ENCODE data around the gene AADACL4. TPM values are rescaled to one million over a fixed set of nuclear protein-coding genes. Genes with fewer than 3 reads are reported as not detected.

AADACL4 gene
- total and polyA plus RNA-seq, 2 of the 8 experiments (the other 6 are each of a cell fraction or from before 2014, with no cell fraction given) = 0.08 TPM; not detected in 1

DNA sequence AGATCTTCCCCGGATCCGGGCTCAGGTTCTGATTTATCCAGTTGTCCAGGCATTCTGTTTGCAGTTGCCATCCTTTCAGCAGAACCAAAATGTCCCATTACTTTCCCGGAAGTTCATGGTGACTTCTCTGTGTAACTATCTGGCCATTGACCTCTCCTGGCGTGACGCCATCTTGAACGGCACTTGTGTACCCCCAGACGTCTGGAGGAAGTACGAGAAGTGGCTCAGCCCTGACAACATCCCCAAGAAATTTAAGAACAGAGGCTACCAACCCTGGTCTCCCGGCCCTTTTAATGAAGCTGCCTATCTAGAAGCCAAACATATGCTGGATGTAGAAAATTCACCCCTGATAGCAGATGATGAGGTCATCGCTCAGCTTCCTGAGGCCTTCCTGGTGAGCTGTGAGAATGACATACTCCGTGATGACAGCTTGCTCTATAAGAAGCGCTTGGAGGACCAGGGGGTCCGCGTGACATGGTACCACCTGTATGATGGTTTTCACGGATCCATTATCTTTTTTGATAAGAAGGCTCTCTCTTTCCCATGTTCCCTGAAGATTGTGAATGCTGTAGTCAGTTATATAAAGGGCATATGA is 22.4 kb downstream of the AADACL4 start:
- H3K56ac ChIP-seq (replicated peaks; ENCODE audit: insufficient read length, low read depth, low read length) = no peak overlapping the region
- no peak overlapping the region for H3K4me3 ChIP-seq (ENCODE audit: extremely low read depth in 1 of 4, insufficient read depth in 2 of 4, low read depth in 3 of 4, low read length in 4 of 4)
- H3K18ac ChIP-seq (ENCODE audit: extremely low read depth, low read length) = no peak overlapping the region
- WGBS, 2 experiments (ENCODE audit: extremely low coverage in 1 of 2, insufficient coverage in 1 of 2, insufficient read length in 1 of 2, insufficient replicate concordance in 2 of 2, low coverage in 1 of 2, low lambda C conversion rate in 2 of 2, missing lambda C conversion rate in 1 of 2) = 92% methylated on average over 13 of the region's 15 CpGs; no CpG with 5 or more reads in 1 of the 2 experiments
- H2BK20ac ChIP-seq (ENCODE audit: low read length) = no peak overlapping the region
- H3K79me1 ChIP-seq (ENCODE audit: low read depth, low read length) = no peaks in the 10 kb centered on the region
- no peak overlapping the region for H4K8ac ChIP-seq (ENCODE audit: extremely low read depth, insufficient read depth, low read length)
- H3K9me3 ChIP-seq (ENCODE audit: insufficient read depth in 2 of 2, low read depth in 1 of 2, low read length in 1 of 2) = peaks cover 9 to 14% of the 10 kb centered on the region in 2 experiments; a peak in 3 of 4 replicates
- no peaks in the 10 kb centered on the region for H3K79me2 ChIP-seq (ENCODE audit: control insufficient read depth in 1 of 2, insufficient read depth in 2 of 2, low read length in 2 of 2)
- no peak overlapping the region for H2AFZ ChIP-seq (ENCODE audit: low read length)
- no peak for DNase-seq (ENCODE audit: low read depth in 1 of 2, low spot score in 2 of 2)
- no peak overlapping the region for H3K4me2 ChIP-seq (ENCODE audit: insufficient read depth in 1 of 2, low read depth in 2 of 2, low read length in 2 of 2)
- H3K4ac ChIP-seq (replicated peaks; ENCODE audit: insufficient read length, low read depth, low read length) = no peak overlapping the region
- H2BK15ac ChIP-seq (ENCODE audit: low read length) = 0 out of 2 replicates have a peak overlapping the region, but pooled peaks have one; percentile 18
- no peaks in the 10 kb centered on the region; the same call in 1 of the 2 replicates for H3K23me2 ChIP-seq (ENCODE audit: low read depth, low read length)
- no peaks in the 10 kb centered on the region; a peak in 1 of 7 replicates for H3K27me3 ChIP-seq (replicated peaks in 1 of 4; ENCODE audit: control insufficient read depth in 3 of 4, extremely low read depth in 1 of 4, insufficient read depth in 3 of 4, low read length in 3 of 4)
- H2BK120ac ChIP-seq (replicated peaks; ENCODE audit: low read depth, low read length) = no peak overlapping the region
- H2BK12ac ChIP-seq (ENCODE audit: low read depth, low read length) = no peak overlapping the region
- H4K20me1 ChIP-seq (replicated peaks in 1 of 2; ENCODE audit: control insufficient read depth in 1 of 2, insufficient read depth in 2 of 2, low read length in 2 of 2) = no peaks in the 10 kb centered on the region
- POLR2A ChIA-PET (ENCODE audit: partially characterized antibody) = interaction anchor here (1.2 kb wide), 1 partner anchor 50 kb away, joined by 4 read pairs; the partner anchor contains the start of gene AADACL3
- no peak overlapping the region for H4K5ac ChIP-seq (ENCODE audit: insufficient read length, low read depth, low read length)
- no peak overlapping the region for H3K27ac ChIP-seq (ENCODE audit: low read depth, low read length)
- CTCF ChIA-PET (ENCODE audit: partially characterized antibody) = interaction anchor here (2.8 kb wide), 1 partner anchor 7 kb away, joined by 17 read pairs; no protein-coding TSS in a partner anchor
- no peak overlapping the region for H4K91ac ChIP-seq (replicated peaks; ENCODE audit: insufficient read length, low read length)
- no peaks in the 10 kb centered on the region; a peak in 1 of 8 replicates for H3K36me3 ChIP-seq (ENCODE audit: control insufficient read depth in 2 of 4, insufficient read depth in 4 of 4, low read length in 3 of 4)
- no peaks in the 10 kb centered on the region for H3K4me1 ChIP-seq (replicated peaks in 1 of 4; ENCODE audit: control insufficient read depth in 3 of 4, insufficient read depth in 4 of 4, low read length in 3 of 4)
- no peak overlapping the region; the same call in 1 of the 2 replicates for H2BK5ac ChIP-seq (ENCODE audit: low read depth, low read length)
- H3K9ac ChIP-seq (replicated peaks in 1 of 4; ENCODE audit: extremely low read depth in 1 of 4, low read depth in 3 of 4, low read length in 3 of 4) = no peak overlapping the region
- FAIRE-seq = no peak
- H2AK5ac ChIP-seq (ENCODE audit: low read depth, low read length) = no peak overlapping the region
- no peak for TF ChIP-seq POU5F1 (IDR thresholded peaks at IDR 0.05; ENCODE audit: low read depth, low read length)
- TF ChIP-seq, protein P1, sequence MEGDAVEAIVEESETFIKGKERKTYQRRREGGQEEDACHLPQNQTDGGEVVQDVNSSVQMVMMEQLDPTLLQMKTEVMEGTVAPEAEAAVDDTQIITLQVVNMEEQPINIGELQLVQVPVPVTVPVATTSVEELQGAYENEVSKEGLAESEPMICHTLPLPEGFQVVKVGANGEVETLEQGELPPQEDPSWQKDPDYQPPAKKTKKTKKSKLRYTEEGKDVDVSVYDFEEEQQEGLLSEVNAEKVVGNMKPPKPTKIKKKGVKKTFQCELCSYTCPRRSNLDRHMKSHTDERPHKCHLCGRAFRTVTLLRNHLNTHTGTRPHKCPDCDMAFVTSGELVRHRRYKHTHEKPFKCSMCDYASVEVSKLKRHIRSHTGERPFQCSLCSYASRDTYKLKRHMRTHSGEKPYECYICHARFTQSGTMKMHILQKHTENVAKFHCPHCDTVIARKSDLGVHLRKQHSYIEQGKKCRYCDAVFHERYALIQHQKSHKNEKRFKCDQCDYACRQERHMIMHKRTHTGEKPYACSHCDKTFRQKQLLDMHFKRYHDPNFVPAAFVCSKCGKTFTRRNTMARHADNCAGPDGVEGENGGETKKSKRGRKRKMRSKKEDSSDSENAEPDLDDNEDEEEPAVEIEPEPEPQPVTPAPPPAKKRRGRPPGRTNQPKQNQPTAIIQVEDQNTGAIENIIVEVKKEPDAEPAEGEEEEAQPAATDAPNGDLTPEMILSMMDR (IDR thresholded peaks at IDR 0.05; ENCODE audit: control extremely low read depth in 1 of 3, insufficient read depth in 1 of 3, low read depth in 1 of 3, low read length in 3 of 3) = no peak
- no peak for TF ChIP-seq CTBP2 (IDR thresholded peaks at IDR 0.05; ENCODE audit: borderline replicate concordance, insufficient read depth, insufficient read length, low read length)
- TF ChIP-seq SP2 (IDR thresholded peaks at IDR 0.05; ENCODE audit: low read length) = no peak
- no peak for TF ChIP-seq JUN (IDR thresholded peaks at IDR 0.05; ENCODE audit: low read depth, low read length)
- no peak for TF ChIP-seq JUND (IDR thresholded peaks at IDR 0.05; ENCODE audit: low read length)
- TF ChIP-seq KDM1A (IDR thresholded peaks at IDR 0.05; ENCODE audit: borderline replicate concordance, low read length) = no peak
- H3K23ac ChIP-seq (ENCODE audit: insufficient read length) = no peak overlapping the region
- no peak overlapping the region for H3K14ac ChIP-seq (ENCODE audit: insufficient read length)

Measured in H1 (cell line).